GM18909 (cell line): ENCODE data around the gene CLDN20.
"Not testable (repeated sequence)": the region's sequence is repeated elsewhere in the genome, so short reads cannot be mapped to it uniquely, and the experiment has no call there.

Source experiments
- ATAC-seq: cut with Tn5 transposase; IDR thresholded peaks from one replicate; pipeline ENCODE4 v1.9.1; 2021; ENCODE audit warnings: mild to moderate bottlenecking; ENCODE audit not compliant: unreplicated experiment, poor library complexity

Gene CLDN20

GRCh38 chr6:155267411-155267810, 3.6 kb downstream of the CLDN20 start:
- no peak for ATAC-seq

- not testable (repeated sequence) for ATAC-seq
Measured at GRCh38 chr6:155268088-155268867, 4.5 kb downstream of the CLDN20 start.

GRCh38 chr6:155269765-155270164, 6.0 kb downstream of the CLDN20 start:
- no peak for ATAC-seq

GRCh38 chr6:155270561-155271091, 6.8 kb downstream of the CLDN20 start:
- ATAC-seq = no peak

- ATAC-seq = no peak
Measured at GRCh38 chr6:155271145-155271544, 7.3 kb downstream of the CLDN20 start.

GRCh38 chr6:155272353-155273232, 8.8 kb downstream of the CLDN20 start:
- ATAC-seq = no peak

- no peak for ATAC-seq
Measured at GRCh38 chr6:155273431-155273830, 9.6 kb downstream of the CLDN20 start.

- no peak for ATAC-seq
Measured at GRCh38 chr6:155274106-155274505, 10.3 kb downstream of the CLDN20 start.

GRCh38 chr6:155274533-155274932, 10.7 kb downstream of the CLDN20 start:
- ATAC-seq = no peak

- ATAC-seq = no peak
Measured at GRCh38 chr6:155275808-155276480, 12.1 kb downstream of the CLDN20 start.

- ATAC-seq = no peak
Measured at GRCh38 chr6:155276638-155277037, 12.8 kb downstream of the CLDN20 start.

GRCh38 chr6:155278319-155279049, 14.7 kb downstream of the CLDN20 start:
- ATAC-seq = no peak

- ATAC-seq = no peak
Measured at GRCh38 chr6:155284775-155285174, 21.0 kb downstream of the CLDN20 start.

- ATAC-seq = no peak
Measured at GRCh38 chr6:155287762-155288161, 23.9 kb downstream of the CLDN20 start.

GRCh38 chr6:155290491-155290890, 26.7 kb downstream of the CLDN20 start:
- ATAC-seq = no peak

GRCh38 chr6:155291291-155291690, 27.5 kb downstream of the CLDN20 start:
- ATAC-seq = no peak

- ATAC-seq = no peak
Measured at GRCh38 chr6:155292711-155293110, 28.9 kb downstream of the CLDN20 start.

GRCh38 chr6:155297669-155298068, 33.9 kb downstream of the CLDN20 start:
- no peak for ATAC-seq

- ATAC-seq = no peak
Measured at GRCh38 chr6:155301867-155302266, 38.1 kb downstream of the CLDN20 start.

- ATAC-seq = no peak
Measured at GRCh38 chr6:155303361-155303870, 39.6 kb downstream of the CLDN20 start.
